GM19324 (cell line): ENCODE results near the gene PI4KA.
"Not testable (repeated sequence)": the region's sequence is repeated elsewhere in the genome, so short reads cannot be mapped to it uniquely, and the experiment has no call there.

ENCODE experiments used
- ATAC-seq: cut with Tn5 transposase; IDR thresholded peaks from one replicate; pipeline ENCODE4 v1.9.1; 2021; ENCODE audit warnings: mild to moderate bottlenecking, moderate library complexity; ENCODE audit not compliant: unreplicated experiment, low FRiP score

The PI4KA gene

DNA sequence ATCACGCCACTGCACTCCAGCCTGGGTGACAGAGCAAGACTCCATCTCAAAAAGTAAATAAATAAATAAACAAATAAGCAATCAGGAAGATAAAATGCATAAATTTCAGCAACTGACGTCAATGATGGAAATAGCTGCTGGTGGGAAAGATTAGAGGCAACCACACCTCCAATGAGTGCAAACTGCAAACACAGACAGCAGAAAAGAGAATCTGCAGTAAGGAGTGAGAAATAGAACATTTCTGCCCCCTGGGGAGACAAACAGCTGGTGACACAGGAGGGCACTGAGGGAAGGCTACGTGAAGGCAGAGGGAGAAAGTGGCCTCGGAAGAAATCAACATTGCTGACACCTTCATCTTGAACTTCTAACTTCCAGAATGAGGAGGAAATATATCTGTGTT is 6.5 kb downstream of the PI4KA start:
- ATAC-seq = no peak

DNA sequence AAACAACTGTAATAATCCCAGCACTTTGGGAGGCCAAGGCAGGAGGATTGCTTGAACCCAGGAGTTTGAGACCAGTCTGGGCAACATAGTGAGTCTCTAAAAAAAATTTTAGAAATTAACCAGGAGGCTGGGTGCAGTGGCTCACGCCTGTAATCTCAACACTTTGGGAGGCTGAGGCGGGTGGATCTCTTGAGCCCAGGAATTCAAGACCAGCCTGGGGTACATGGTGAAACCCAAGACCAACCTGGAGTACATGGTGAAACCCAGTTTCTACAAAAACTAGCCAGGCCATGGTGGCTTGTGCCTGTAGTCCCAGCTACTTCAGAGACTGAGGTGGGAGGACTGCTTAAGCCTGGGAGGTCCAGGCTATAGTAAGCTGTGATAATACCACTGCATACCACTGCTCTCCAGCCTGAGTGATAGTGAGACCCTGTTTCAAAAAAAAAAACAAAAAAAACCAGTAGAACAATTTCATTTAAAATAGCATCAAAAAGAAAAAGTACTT is 11.2 kb downstream of the PI4KA start:
- ATAC-seq = no peak

DNA sequence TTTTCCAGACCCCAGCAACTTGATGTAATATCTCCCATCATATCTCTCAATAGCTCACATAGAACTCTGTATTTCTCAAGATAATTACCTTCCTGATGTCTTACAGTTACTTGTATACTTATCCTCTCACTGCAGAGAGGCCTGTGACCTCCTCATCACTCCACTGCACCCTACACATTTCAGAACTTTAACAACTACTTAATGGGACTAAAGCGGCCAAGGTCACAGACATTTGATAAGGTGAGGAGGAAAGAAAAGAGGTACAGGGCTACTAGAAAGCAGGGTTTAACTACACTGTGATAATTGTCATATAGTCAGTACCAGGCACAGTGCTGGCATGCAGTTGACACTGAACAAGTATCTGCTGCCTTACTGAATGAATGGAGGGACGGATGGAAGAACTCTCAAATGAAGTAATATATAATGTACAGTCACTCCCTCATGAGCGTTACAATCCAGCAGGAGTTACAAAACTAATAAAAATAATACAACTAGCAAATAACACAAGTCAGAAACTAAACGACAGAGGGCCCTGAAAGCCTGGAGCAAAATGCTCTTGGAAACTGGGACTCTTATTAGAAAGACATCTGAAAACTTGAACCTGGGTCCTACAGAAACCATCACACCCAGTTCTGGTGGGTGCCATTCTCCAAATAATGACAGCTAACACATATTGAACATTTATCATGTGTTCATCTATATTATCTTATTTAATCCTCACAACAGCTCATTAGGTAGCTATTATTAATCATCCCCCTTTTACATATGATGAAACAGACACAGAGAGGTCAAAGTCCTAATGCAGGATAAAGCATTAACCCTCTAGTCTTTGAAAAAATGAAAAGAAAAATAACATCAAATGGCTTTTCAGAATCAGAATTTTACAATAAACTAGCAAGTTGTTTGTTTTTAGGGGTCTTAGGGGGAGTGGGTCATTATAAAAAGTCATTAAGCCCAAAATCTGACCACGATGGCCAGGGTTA is 14.3 kb downstream of the PI4KA start:
- no peak for ATAC-seq

- no peak for ATAC-seq
These were observed 15.1 kb downstream of the PI4KA start for GRCh38 chr22:20843501-20843900.

GRCh38 chr22:20840646-20841371 is 17.8 kb downstream of the PI4KA start:
- no peak for ATAC-seq

- ATAC-seq = no peak
These were observed 18.6 kb downstream of the PI4KA start for GRCh38 chr22:20839837-20840645.

DNA sequence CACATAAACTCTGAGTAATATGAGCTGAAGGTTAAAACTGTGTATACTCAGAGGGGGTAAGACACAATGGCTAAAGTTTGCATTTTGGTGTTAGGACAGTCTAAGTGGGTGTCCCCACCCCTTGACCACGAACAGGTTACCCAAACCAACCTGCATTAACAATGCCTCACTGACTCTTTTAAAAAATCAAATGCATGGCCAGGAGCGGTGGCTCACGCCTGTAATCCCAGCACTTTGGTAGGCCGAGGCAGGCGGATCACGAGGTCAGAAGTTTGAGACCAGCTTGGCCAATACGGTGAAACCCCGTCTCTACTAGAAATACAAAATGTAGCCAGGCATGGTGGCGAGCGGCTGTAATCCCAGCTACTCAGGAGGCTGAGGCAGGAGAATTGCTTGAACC is 19.3 kb downstream of the PI4KA start:
- ATAC-seq = not testable (repeated sequence)

DNA sequence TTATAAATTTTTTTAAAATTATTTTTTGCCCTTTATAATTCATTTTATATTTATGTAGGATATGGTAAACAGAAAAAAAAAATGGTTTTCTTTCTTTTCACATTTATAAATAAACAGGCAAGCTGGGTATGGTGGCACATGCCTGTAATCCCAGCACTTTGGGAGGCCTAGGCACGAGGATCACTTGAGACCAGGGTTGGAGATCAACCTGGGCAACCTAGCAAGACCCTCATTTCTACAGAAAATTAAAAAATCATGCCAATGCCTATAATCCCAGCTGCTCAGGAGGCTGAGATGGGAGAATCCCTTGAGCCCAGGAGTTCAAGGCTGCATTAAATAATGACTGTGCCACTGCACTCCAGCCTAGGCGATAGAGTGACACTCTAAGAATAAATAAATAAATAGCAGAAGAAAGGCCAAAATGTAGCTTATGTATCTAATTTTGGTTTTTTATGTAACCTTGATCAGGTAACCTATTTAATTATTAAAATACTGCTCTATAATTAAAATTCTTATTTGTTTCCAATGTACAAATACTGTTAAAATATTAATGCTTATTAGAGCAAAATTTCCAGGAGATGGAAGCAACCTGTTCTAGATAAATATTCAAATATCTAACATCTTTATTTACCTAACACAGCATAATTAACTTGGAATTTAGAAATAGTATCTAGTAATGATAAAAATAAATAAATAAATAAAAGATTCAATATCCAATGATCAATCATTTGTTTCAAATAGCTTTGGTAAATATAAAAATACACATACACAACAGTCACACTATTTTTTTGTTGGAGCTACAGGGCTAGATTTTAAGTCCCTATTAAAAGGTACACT is 21.4 kb downstream of the PI4KA start:
- ATAC-seq = no peak

- ATAC-seq = no peak
These were observed 23.9 kb downstream of the PI4KA start for GRCh38 chr22:20834725-20835124.

GRCh38 chr22:20834206-20834605 is 24.4 kb downstream of the PI4KA start:
- ATAC-seq = no peak

DNA sequence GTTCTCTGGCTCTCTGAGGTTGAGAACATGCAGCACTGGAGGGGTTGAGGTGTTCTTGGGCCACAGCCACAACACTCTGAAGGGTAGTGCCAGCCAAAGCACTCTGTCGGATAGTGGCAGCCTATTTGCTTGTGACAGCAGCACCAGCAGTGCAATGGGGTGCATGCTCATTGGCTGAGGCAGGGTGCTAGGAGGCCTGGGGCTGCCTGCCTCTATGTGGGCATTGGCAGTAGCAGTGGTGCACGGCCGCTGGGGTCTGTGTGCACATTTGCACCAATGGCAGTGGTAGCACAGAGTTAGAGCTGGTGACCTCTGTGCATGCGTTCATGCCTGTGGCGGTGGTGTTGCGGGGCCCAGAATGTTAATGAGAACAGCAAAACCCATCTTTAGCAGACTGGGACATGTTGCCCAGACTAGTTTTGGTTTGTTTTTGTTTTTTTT is 25.4 kb downstream of the PI4KA start:
- ATAC-seq = no peak

- ATAC-seq = no peak
These were observed 29.0 kb downstream of the PI4KA start for GRCh38 chr22:20829491-20830134.

DNA sequence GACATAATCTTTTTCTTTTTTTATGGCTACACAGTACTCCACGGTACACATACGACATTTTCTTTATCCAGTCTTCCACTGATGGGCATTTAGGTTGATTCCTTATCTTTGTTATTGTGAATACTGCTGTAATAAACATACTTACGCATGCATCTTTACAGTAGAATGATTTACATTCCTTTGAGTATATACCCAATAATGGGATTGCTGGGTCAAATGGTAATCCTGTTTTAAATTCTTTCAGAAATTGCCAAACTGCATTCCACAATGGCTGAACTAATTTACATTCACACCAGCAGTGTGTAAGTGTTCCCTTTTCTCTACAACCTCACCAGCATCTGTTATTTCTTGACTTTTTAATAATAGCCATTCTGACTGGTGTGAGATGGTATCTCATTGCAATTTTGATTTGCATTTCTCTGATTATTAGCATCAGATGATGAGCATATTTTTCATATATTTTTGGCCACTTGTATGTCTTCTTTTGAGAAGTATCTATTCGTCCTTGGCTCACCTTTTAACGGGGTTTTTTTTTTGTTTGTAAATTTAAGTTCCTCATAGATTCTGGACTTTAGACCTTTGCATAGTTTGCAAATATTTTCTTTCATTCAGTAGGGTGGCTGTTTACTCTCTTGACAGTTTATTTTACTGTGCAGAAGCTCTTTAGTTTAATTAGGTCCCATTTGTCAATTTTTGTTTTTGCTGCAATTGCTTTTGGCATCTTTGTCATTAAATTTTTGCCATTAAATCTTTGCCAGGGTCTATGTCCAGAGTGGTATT is 32.0 kb downstream of the PI4KA start:
- ATAC-seq = not testable (repeated sequence)

DNA sequence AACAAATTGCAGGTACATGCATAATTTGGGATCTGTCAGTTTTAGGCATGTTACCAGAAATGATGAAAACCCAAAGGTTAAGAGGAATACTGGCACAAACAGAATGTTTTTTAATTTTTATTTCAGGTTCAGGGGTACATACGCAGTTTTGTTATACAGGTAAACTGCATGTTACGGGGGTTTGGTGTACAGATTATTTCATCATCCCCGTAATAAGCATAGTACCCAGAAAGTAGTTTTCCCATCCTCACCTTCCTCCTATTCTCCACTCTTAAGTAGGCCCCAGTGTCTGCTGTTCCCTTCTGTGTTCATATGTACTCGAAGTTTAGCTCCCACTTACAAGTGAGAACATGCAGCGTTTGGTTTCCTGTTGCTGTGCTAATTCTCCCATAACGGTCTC is 33.0 kb downstream of the PI4KA start:
- no peak for ATAC-seq

DNA sequence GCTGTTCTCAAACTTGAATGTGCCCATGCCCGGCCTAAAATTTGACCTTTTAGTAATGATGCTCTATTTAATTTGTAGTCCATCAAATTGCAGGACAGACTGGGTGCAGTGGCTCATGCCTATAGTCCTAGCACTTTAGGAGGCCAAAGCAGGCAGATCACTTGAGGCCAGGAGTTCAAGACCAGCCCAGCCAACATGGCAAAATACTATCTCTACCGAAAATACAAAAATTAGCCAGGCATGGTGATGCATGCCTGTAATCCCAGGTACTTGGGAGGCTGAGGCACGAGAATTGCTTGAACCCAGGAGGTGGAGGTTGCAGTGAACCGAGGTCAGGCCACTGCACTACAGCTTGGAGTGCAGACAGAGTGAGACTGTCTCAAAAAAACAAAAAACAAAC is 33.4 kb downstream of the PI4KA start:
- ATAC-seq = not testable (repeated sequence)

DNA sequence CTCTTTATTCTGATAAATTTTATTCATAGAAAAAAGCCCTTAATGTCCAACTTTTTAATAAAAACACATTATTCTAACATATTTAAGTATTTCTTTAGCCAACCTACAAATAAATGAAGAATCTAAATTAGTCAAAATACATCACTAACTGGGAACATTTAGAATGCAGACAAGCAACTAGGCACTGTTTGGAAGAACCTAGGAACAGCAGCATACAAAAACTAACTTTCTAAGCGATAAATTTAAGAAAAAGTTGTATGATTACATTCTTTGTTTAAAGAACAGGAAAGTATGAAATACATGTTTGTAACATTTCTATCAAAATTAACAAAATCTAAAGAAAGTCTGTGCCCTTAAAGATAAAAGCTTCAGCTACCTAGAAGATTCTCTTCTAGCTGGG is 35.3 kb downstream of the PI4KA start:
- no peak for ATAC-seq

- ATAC-seq = no peak
These were observed 36.4 kb downstream of the PI4KA start for GRCh38 chr22:20822240-20822639.

DNA sequence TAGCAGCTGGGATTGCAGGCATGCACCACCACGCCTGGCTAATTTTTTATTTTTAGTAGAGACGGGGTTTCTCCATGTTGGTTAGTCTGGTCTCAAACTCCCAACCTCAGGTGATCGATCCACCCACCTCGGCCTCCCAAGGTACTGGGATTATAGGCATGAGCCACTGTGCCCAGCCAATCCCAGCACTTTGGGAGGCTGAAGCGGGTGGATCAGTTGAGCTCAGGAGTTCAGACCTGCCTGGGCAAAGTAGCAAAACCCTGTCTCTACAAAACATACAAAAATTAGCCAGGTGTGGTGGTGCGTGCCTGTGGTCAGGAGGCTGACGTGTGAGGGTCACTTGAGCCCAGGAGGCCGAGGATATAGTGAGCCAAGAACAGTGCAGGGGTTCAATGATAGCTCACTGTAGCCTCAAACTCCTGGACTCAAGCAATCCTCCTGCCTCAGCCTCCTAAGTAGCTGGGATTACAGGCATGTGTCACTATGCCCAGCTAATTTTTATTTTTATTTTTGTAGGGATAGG is 36.8 kb downstream of the PI4KA start:
- ATAC-seq = not testable (repeated sequence)
